Central memory CD4-positive, alpha-beta T cell (primary cell): ENCODE data around the gene DTNBP1.

ENCODE experiments used
- DNase-seq: peaks from one replicate; pipeline ENCODE4 v3.0.0; 2022

Gene DTNBP1

GRCh38 chr6:15622045-15622740 is 40.6 kb downstream of the DTNBP1 start:
- no peak for DNase-seq

GRCh38 chr6:15621203-15622044 is 41.4 kb downstream of the DTNBP1 start:
- DNase-seq = no peak

GRCh38 chr6:15620611-15621010 is 42.2 kb downstream of the DTNBP1 start:
- DNase-seq = no peak

GRCh38 chr6:15619330-15619729 is 43.5 kb downstream of the DTNBP1 start:
- DNase-seq = no peak

- DNase-seq = no peak
These were observed 44.1 kb downstream of the DTNBP1 start for GRCh38 chr6:15618685-15619084.

GRCh38 chr6:15616261-15616660 is 46.6 kb downstream of the DTNBP1 start:
- no peak for DNase-seq

- DNase-seq = no peak
These were observed 47.0 kb downstream of the DTNBP1 start for GRCh38 chr6:15615802-15616201.

GRCh38 chr6:15614277-15614676 is 48.6 kb downstream of the DTNBP1 start:
- no peak for DNase-seq

- DNase-seq = no peak
These were observed 54.4 kb downstream of the DTNBP1 start for GRCh38 chr6:15608396-15608795.

- no peak for DNase-seq
These were observed 55.2 kb downstream of the DTNBP1 start for GRCh38 chr6:15607603-15608002.

- no peak for DNase-seq
These were observed 56.5 kb downstream of the DTNBP1 start for GRCh38 chr6:15606347-15606746.

- no peak for DNase-seq
These were observed 58.0 kb downstream of the DTNBP1 start for GRCh38 chr6:15604843-15605242.

GRCh38 chr6:15602154-15602553 is 60.7 kb downstream of the DTNBP1 start:
- DNase-seq = no peak

GRCh38 chr6:15598273-15598798 is 64.5 kb downstream of the DTNBP1 start:
- DNase-seq = no peak

- no peak for DNase-seq
These were observed 66.5 kb downstream of the DTNBP1 start for GRCh38 chr6:15596186-15596896.

GRCh38 chr6:15595461-15596173 is 67.2 kb downstream of the DTNBP1 start:
- no peak for DNase-seq

- no peak for DNase-seq
These were observed 68.1 kb downstream of the DTNBP1 start for GRCh38 chr6:15594512-15595259.

GRCh38 chr6:15593798-15594197 is 69.0 kb downstream of the DTNBP1 start:
- DNase-seq = no peak

GRCh38 chr6:15592610-15593009 is 70.2 kb downstream of the DTNBP1 start:
- no peak for DNase-seq

GRCh38 chr6:15588971-15589634 is 73.7 kb downstream of the DTNBP1 start:
- no peak for DNase-seq

- DNase-seq = no peak
These were observed 76.3 kb downstream of the DTNBP1 start for GRCh38 chr6:15586503-15586902.
